Ovary (tissue), 10 donors: ENCODE data around the gene RASD1. TPM values are rescaled to one million over a fixed set of nuclear protein-coding genes. Genes with fewer than 3 reads are reported as not detected.

Experiments used
- DNase-seq, 5 donors: peaks; one replicate each; pipeline ENCODE4 v3.0.0-alpha.2; 2019 to 2020
- H3K27ac ChIP-seq, 2 donors: fragments of 200-600 bp; one replicate each; pipeline versions ENCODE4 v1.5.1 to v1.8.0; 2019 to 2022
- H3K27me3 ChIP-seq: fragments of 200-600 bp; one replicate; pipeline ENCODE4 v1.8.0; 2022
- H3K36me3 ChIP-seq: fragments of 200-600 bp; sonication (generic); one replicate; pipeline ENCODE4 v1.5.1; 2019
- H3K4me1 ChIP-seq: one replicate; pipeline ENCODE4 v1.8.1; 2013; ENCODE audit warnings: mild to moderate bottlenecking, moderate library complexity; ENCODE audit not compliant: insufficient read depth
- H3K4me3 ChIP-seq: fragments of 200-600 bp; sonication (generic); one replicate; pipeline ENCODE4 v1.5.1; 2017
- H3K9me3 ChIP-seq, 2 donors: fragments of 200-600 bp in 1 of 2; sonication (generic) in 1 of 2; one replicate each; pipeline versions ENCODE4 v1.5.1 to v1.8.1; 2013 to 2019; ENCODE audit warnings: mild to moderate bottlenecking in 1 of 2, moderate library complexity in 1 of 2
- EP300 ChIP-seq: sonication (generic); formaldehyde crosslinking; IDR thresholded peaks from one replicate; pipeline ENCODE4 v1.6.1; 2017; ENCODE audit warnings: antibody characterized with exemption
- POLR2A ChIP-seq: fragments of 450-650 bp; IDR thresholded peaks from one replicate; pipeline ENCODE4 v1.6.1; 2017; ENCODE audit warnings: antibody characterized with exemption, mild to moderate bottlenecking, moderate library complexity
- WGBS, 3 donors: extraction: QIAGEN DNeasy Blood & Tissue Kit in 1 of 3; methylation state at CpG; one replicate each; pipeline versions ENCODE4 v1.1.5 to v1.1.7; 2013 to 2017; 5-methylcytosine and 5-hydroxymethylcytosine counted together
- intact Hi-C, 4 donors: fragments of 100-400 bp; cut with DNase I; formaldehyde crosslinking; loops; one replicate each; pipeline versions ENCODE4 v1.11.0 to v1.15.1; 2022 to 2023
- long read RNA-seq, 3 donors: library from polyadenylated mRNA in 2 of 3; unstranded in 2 of 3; transcript quantifications; one replicate each; pipeline ENCODE4 v2.0.0 and lab custom pipeline, GENCODE V29; 2021 to 2026
- polyA plus RNA-seq, 2 donors: library from polyadenylated mRNA; stranded (reverse); fragments of 200-250 nt in 1 of 2; fragments of 350-450 nt in 1 of 2; fragmentation: Illumina TruSeq in 1 of 2; extraction: RNeasy Lipid Tissue Mini Kit (QIAGEN cat#74804) in 1 of 2; gene quantifications; one replicate each; pipeline ENCODE4 v1.2.3, GENCODE V29; 2013 to 2014
- total RNA-seq, 7 donors: library from RNA; depleted of rRNA in 2 of 7; stranded (reverse); fragments of >200 nt in 2 of 7; fragmentation: NEBNext Ultra II Directional in 3 of 7; extraction: Animal tissue kit (Norgen Biotek cat#: 25700) in 3 of 7; gene quantifications; one replicate each; pipeline versions ENCODE4 v1.1.0 to v1.2.4, GENCODE V29; 2016 to 2023
- TF ChIP-seq, protein P1 (sequence below), 3 donors: fragments of 450-650 bp in 2 of 3; fragments of 200-600 bp in 1 of 3; IDR thresholded peaks; one replicate each; pipeline versions ENCODE4 v1.5.1 to v1.8.0; 2016 to 2022; ENCODE audit warnings: antibody characterized with exemption in 3 of 3, mild to moderate bottlenecking in 1 of 3
- donor health status: DM: no; HTN: no; CAD: no; lungs with moderate emphysema.
- donor health status: DM: no; HTN: no; CAD: no.
- donor health status: Bipolar disorder and iron deficiency.
- donor health status: DM: yes; HTN: yes; CAD: no.
- donor health status: DM: no; HTN: no; CAD: no.
- donor health status: DM: yes; HTN: yes; CAD: no.

Gene RASD1
- 10 to 100 TPM in 6 of 7 donors, 1 to 10 TPM in 1; 2.6 to 55.9 (median 27.3) TPM for total RNA-seq
- 10 to 100 TPM in 1 of 2 donors, 1 to 10 TPM in 1; 1.9 to 27.7 TPM for polyA plus RNA-seq
- long read RNA-seq, donor 1, transcript RASD1-201 (2 exons, 1,746 nt), result major isoform, 311 of 312 reads
- long read RNA-seq, donor 1, partial matches to known transcripts, result 0 of 312 reads
- long read RNA-seq, donor 1, other reads (novel, unspliced or antisense), result 1 of 312 reads
- long read RNA-seq, donor 2, transcript RASD1-201 (2 exons, 1,746 nt), result major isoform, 15 of 20 reads
- long read RNA-seq, donor 2, partial matches to known transcripts, result 5 of 20 reads
- long read RNA-seq, donor 2, other reads (novel, unspliced or antisense), result 0 of 20 reads
- long read RNA-seq, donor 3, transcript RASD1-201 (2 exons, 1,746 nt), result major isoform, 104 of 112 reads
- long read RNA-seq, donor 3, partial matches to known transcripts, result 0 of 112 reads
- long read RNA-seq, donor 3, other reads (novel, unspliced or antisense), result 7 of 112 reads

DNA sequence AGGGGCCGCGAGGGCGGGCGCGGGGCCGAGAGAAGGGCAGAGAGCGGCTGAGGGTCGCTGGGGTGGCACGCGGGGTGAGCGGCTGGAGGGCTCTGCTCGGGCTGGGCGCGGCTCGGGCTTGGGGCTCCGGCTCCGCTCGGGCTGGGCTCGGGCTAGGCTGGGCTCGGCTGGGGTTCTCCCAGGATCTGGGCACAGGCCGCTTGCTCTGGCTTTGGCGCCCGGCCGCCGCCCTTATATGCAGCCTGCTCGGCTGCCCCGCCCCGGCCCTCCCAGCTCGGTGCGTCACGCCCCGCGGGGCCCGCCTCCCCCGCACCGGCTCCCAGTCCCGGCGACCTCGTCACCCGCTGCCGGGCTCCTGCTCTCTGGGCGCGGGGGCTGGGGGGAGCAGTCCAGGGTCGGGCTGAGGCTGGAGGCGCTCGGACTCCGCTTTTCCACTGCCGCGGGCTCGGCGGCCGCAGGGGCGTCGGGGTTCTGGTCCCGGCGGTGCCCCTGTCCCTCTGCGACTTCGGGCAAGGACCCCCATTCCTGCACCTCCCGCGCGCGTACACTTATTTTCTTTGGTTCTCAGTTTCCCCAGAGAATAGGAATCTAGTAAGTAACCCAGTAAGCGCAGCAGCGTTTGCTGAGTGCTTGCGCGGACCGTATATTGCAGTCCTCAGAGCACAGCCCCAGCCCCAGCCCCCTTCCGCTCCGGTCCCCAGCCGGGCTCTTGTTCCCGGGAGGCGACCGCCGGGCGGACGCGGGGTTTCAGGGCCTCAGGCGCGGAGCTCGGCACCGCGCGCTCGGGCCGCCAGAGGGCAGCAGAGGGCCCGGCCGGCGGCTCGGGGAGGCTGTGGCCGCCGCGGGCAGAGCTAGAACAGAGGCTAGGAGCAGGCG lies at the start of gene RASD1:
TSS of gene RASD1 (minus strand) at position 207 of the 876 bp plus-strand sequence. CDS start 214 bp downstream, outside the sequence.
- Histone ChIP-seq H3K27me3 (no peaks in the 10 kb centered on the region), H3K36me3 (no peaks in the 10 kb centered on the region), H3K27ac (peak within 1 kb of the TSS in 1 of 2 donors; percentile 45), H3K4me1 (peaks cover 4% of the 10 kb centered on the region), H3K9me3 (no peaks in the 10 kb centered on the region), H3K4me3 (peak within 1 kb of the TSS; percentile 58)
- intact Hi-C loops, result loop anchor here (2.0 to 10.0 kb wide), 6 partner anchors 71 to 148 kb away; partner anchors contain the start of gene PEMT (in 2 of the 4)
- TF ChIP-seq, protein P1, sequence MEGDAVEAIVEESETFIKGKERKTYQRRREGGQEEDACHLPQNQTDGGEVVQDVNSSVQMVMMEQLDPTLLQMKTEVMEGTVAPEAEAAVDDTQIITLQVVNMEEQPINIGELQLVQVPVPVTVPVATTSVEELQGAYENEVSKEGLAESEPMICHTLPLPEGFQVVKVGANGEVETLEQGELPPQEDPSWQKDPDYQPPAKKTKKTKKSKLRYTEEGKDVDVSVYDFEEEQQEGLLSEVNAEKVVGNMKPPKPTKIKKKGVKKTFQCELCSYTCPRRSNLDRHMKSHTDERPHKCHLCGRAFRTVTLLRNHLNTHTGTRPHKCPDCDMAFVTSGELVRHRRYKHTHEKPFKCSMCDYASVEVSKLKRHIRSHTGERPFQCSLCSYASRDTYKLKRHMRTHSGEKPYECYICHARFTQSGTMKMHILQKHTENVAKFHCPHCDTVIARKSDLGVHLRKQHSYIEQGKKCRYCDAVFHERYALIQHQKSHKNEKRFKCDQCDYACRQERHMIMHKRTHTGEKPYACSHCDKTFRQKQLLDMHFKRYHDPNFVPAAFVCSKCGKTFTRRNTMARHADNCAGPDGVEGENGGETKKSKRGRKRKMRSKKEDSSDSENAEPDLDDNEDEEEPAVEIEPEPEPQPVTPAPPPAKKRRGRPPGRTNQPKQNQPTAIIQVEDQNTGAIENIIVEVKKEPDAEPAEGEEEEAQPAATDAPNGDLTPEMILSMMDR (IDR thresholded peaks at IDR 0.05), result peak; percentile 93 to 97 (median 95)
- no peak for TF ChIP-seq EP300
- TF ChIP-seq POLR2A, result peak; percentile 94
- 0 to 1% (median 1%) methylated on average over 76 to 93 of the region's 93 CpGs for WGBS, 3 donors
- DNase-seq, result peak; percentile 88 to 96 (median 91)

- peaks cover 8% of the 10 kb centered on the region for H3K4me1 ChIP-seq
- H3K27me3 ChIP-seq, result no peaks in the 10 kb centered on the region
- H3K4me3 ChIP-seq, result no peak overlapping the region
- no peak overlapping the region for H3K27ac ChIP-seq
- intact Hi-C loops, result no loop called here
- 88 to 94% (median 91%) methylated on average over 7 of the region's 7 CpGs for WGBS, 3 donors
- DNase-seq, result no peak
- TF ChIP-seq POLR2A, result no peak
- TF ChIP-seq, protein P1 (IDR thresholded peaks at IDR 0.05), result no peak
- TF ChIP-seq EP300, result no peak
- no peaks in the 10 kb centered on the region for H3K9me3 ChIP-seq
- no peaks in the 10 kb centered on the region for H3K36me3 ChIP-seq
Observed at GRCh38 chr17:17545984-17546383, 49.8 kb upstream of the RASD1 start.

GRCh38 chr17:17545031-17545820 lies 49.0 kb upstream of the RASD1 start:
- Histone ChIP-seq H3K4me1 (peaks cover 8% of the 10 kb centered on the region), H3K9me3 (no peaks in the 10 kb centered on the region), H3K27me3 (no peaks in the 10 kb centered on the region), H3K27ac (no peak overlapping the region), H3K4me3 (no peak overlapping the region), H3K36me3 (no peaks in the 10 kb centered on the region)
- WGBS, 3 donors, result 66 to 72% (median 71%) methylated on average over 19 to 20 of the region's 20 CpGs
- TF ChIP-seq POLR2A, result no peak
- no peak for TF ChIP-seq EP300
- TF ChIP-seq, protein P1 (IDR thresholded peaks at IDR 0.05), result no peak
- peak in 3 of 5 donors; percentile 64 to 85 (median 66) for DNase-seq
- intact Hi-C loops, result no loop called here
